ENCODE results near the gene PLA2G4E.

DNA sequence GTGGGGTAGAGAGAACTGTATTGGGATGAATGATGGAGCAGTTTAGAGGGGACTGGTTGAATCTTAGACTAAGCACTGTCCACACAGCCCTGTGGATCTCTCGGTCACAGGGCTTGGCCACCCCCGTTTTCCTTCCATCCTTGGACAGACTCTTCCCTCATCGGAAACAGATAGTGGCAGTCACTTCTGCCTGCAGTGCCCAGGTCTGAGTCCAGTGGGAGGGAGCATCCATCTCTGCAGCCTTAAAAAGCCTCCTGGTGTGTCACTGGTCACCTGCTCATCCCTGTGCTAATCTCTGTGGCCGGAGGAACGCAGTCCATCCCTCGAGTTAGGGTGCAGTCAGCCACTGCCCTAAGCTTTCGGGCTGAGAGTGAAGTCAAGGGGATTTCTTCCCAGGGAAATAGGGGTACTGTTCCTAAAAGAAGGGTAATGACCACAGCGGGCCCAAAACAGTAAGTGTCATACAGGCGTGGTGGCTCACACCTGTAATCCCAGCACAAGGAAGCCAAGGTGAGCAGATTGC lies 41.5 kb upstream of the PLA2G4E start:
- no peak for TF ChIP-seq EZH2phosphoT487 (IDR thresholded peaks at IDR 0.05; ENCODE audit: unreplicated experiment)
- TF ChIP-seq, protein P1, sequence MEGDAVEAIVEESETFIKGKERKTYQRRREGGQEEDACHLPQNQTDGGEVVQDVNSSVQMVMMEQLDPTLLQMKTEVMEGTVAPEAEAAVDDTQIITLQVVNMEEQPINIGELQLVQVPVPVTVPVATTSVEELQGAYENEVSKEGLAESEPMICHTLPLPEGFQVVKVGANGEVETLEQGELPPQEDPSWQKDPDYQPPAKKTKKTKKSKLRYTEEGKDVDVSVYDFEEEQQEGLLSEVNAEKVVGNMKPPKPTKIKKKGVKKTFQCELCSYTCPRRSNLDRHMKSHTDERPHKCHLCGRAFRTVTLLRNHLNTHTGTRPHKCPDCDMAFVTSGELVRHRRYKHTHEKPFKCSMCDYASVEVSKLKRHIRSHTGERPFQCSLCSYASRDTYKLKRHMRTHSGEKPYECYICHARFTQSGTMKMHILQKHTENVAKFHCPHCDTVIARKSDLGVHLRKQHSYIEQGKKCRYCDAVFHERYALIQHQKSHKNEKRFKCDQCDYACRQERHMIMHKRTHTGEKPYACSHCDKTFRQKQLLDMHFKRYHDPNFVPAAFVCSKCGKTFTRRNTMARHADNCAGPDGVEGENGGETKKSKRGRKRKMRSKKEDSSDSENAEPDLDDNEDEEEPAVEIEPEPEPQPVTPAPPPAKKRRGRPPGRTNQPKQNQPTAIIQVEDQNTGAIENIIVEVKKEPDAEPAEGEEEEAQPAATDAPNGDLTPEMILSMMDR (conservative IDR thresholded peaks at IDR 0.05; ENCODE audit: low read depth in 2 of 2) = no peak
- TF ChIP-seq ZNF114 (CRISPR knock-in tag; IDR thresholded peaks at IDR 0.05) = no peak
